ENCODE data around the gene STAP2.

DNA sequence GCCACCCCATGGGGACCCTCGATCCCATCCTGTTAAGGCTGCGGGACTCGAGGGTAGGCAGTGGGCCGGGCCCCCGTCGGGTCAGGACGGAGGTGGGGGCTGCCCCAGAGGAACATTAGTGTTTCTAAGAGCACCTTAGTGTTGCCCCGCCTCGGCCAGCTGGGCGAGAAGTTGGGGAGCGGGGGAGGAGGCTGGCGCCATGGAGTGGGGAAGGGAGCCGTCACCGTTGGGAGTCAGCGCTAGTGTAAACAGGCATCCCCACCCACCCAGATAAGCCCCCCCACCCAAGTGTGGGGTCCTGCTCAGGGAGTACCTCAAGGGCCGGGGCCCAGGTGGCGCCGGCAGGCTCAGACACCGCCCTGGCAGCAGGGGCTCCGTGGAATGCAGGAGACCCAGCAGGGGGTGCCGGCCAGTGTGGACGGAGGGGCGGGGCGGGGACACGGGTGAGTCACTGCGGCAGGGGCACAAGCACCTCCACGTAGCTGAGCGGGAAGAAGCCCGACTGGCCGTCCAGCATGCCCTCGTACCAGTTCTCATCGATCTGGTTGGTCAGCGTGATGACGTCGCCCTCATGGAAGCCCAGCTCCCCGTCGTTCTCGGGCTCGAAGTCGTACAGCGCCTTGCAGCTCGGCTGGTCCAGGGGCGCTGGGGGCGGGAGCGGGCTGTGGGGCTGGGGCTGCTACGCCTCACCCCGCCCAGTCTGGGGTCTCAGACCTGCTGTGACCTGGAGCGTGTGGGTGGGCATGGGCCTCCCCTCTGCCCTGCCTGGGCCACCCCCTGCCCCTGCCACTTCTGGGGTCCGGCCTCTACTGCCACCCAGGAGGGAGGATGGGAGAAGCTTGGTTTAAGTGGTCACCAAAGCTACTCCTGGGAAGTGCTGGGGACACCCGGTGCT is 22.8 kb upstream of the STAP2 start:
- TF ChIP-seq, protein P1, sequence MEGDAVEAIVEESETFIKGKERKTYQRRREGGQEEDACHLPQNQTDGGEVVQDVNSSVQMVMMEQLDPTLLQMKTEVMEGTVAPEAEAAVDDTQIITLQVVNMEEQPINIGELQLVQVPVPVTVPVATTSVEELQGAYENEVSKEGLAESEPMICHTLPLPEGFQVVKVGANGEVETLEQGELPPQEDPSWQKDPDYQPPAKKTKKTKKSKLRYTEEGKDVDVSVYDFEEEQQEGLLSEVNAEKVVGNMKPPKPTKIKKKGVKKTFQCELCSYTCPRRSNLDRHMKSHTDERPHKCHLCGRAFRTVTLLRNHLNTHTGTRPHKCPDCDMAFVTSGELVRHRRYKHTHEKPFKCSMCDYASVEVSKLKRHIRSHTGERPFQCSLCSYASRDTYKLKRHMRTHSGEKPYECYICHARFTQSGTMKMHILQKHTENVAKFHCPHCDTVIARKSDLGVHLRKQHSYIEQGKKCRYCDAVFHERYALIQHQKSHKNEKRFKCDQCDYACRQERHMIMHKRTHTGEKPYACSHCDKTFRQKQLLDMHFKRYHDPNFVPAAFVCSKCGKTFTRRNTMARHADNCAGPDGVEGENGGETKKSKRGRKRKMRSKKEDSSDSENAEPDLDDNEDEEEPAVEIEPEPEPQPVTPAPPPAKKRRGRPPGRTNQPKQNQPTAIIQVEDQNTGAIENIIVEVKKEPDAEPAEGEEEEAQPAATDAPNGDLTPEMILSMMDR (conservative IDR thresholded peaks at IDR 0.05 in 1 of 2, IDR thresholded peaks at IDR 0.05 in 1 of 2; ENCODE audit: extremely low read depth in 1 of 2, insufficient read depth in 1 of 2, low read depth in 1 of 2, low read length in 2 of 2): no peak
- no peak for TF ChIP-seq EZH2 (IDR thresholded peaks at IDR 0.05; ENCODE audit: borderline replicate concordance, low read length)
